Activated naive CD8-positive, alpha-beta T cell treated with anti-CD3 and anti-CD28 coated beads for 36 hours (primary cell): ENCODE results near the gene DPP10. TPM values are rescaled to one million over a fixed set of nuclear protein-coding genes. Genes with fewer than 3 reads are reported as not detected.
A peak's percentile ranks its signal among the peaks of the same experiment; 100 is the strongest.
"Not testable (repeated sequence)": the region's sequence is repeated elsewhere in the genome, so short reads cannot be mapped to it uniquely, and the experiment has no call there.

Source experiments
- DNase-seq: peaks from one replicate; pipeline ENCODE4 v3.0.0; 2021
- H3K27ac Mint-ChIP-seq: one replicate; pipeline ENCODE4 v1.8.0; 2022; ENCODE audit warnings: mild to moderate bottlenecking, moderate library complexity, mixed read lengths
- H3K27me3 Mint-ChIP-seq: one replicate; pipeline ENCODE4 v1.8.0; 2022; ENCODE audit warnings: mild to moderate bottlenecking, mixed read lengths
- H3K36me3 Mint-ChIP-seq: one replicate; pipeline ENCODE4 v1.8.0; 2021; ENCODE audit warnings: mild to moderate bottlenecking, mixed read lengths
- H3K4me1 Mint-ChIP-seq: one replicate; pipeline ENCODE4 v1.8.0; 2021; ENCODE audit warnings: mixed read lengths
- H3K4me3 Mint-ChIP-seq: one replicate; pipeline ENCODE4 v1.8.0; 2022; ENCODE audit warnings: mild to moderate bottlenecking, moderate library complexity, mixed read lengths
- H3K9me3 Mint-ChIP-seq: one replicate; pipeline ENCODE4 v1.8.0; 2022; ENCODE audit warnings: mixed read lengths
- total RNA-seq, 2 experiments: library from RNA; stranded (reverse); gene quantifications; one replicate each; pipeline ENCODE4 v1.2.3, GENCODE V29; 2021

DPP10 gene
- total RNA-seq, 2 experiments from 2014 or later, result not detected

- no peaks in the 10 kb centered on the region for H3K36me3 Mint-ChIP-seq
- no peak overlapping the region for H3K4me3 Mint-ChIP-seq
- peaks cover 2% of the 10 kb centered on the region for H3K9me3 Mint-ChIP-seq
- no peaks in the 10 kb centered on the region for H3K27me3 Mint-ChIP-seq
- H3K27ac Mint-ChIP-seq, result no peak overlapping the region
- no peaks in the 10 kb centered on the region for H3K4me1 Mint-ChIP-seq
- DNase-seq, result no peak
Measured at GRCh38 chr2:115083711-115084110, 641.3 kb downstream of the DPP10 start.

- Mint-ChIP-seq H3K4me1 (no peaks in the 10 kb centered on the region), H3K36me3 (no peaks in the 10 kb centered on the region), H3K27ac (no peak overlapping the region), H3K4me3 (no peak overlapping the region), H3K9me3 (peaks cover 2% of the 10 kb centered on the region), H3K27me3 (no peaks in the 10 kb centered on the region)
- DNase-seq, result no peak
Measured at GRCh38 chr2:115084446-115084845, 642.0 kb downstream of the DPP10 start.

GRCh38 chr2:115086051-115086620, 643.7 kb downstream of the DPP10 start:
- not testable (repeated sequence) for H3K4me3 Mint-ChIP-seq, H3K27me3 Mint-ChIP-seq, DNase-seq, H3K9me3 Mint-ChIP-seq, H3K36me3 Mint-ChIP-seq, H3K4me1 Mint-ChIP-seq, H3K27ac Mint-ChIP-seq

GRCh38 chr2:115094441-115094840, 652.0 kb downstream of the DPP10 start:
- Mint-ChIP-seq H3K4me1 (no peaks in the 10 kb centered on the region), H3K4me3 (no peak overlapping the region), H3K36me3 (no peaks in the 10 kb centered on the region), H3K9me3 (peaks cover 4% of the 10 kb centered on the region), H3K27me3 (no peaks in the 10 kb centered on the region), H3K27ac (no peak overlapping the region)
- DNase-seq, result no peak

GRCh38 chr2:115105966-115106365, 663.5 kb downstream of the DPP10 start:
- H3K27ac Mint-ChIP-seq, result no peak overlapping the region
- H3K4me1 Mint-ChIP-seq, result no peaks in the 10 kb centered on the region
- H3K27me3 Mint-ChIP-seq, result no peaks in the 10 kb centered on the region

GRCh38 chr2:115115135-115115534, 672.7 kb downstream of the DPP10 start:
- H3K27me3 Mint-ChIP-seq, result no peaks in the 10 kb centered on the region
- no peaks in the 10 kb centered on the region for H3K9me3 Mint-ChIP-seq
- no peaks in the 10 kb centered on the region for H3K36me3 Mint-ChIP-seq
- DNase-seq, result no peak
- H3K4me3 Mint-ChIP-seq, result no peak overlapping the region
- H3K27ac Mint-ChIP-seq, result no peak overlapping the region
- no peaks in the 10 kb centered on the region for H3K4me1 Mint-ChIP-seq

More at GRCh38 chr2:115105966-115106365, 663.5 kb downstream of the DPP10 start:
- H3K9me3 Mint-ChIP-seq, result peaks cover 4% of the 10 kb centered on the region
- H3K36me3 Mint-ChIP-seq, result no peaks in the 10 kb centered on the region
- DNase-seq, result no peak
- no peak overlapping the region for H3K4me3 Mint-ChIP-seq

- DNase-seq, result no peak
- Mint-ChIP-seq H3K27ac (no peak overlapping the region), H3K27me3 (no peaks in the 10 kb centered on the region), H3K4me3 (no peak overlapping the region), H3K9me3 (peaks cover 3% of the 10 kb centered on the region), H3K4me1 (no peaks in the 10 kb centered on the region), H3K36me3 (no peaks in the 10 kb centered on the region)
Measured at GRCh38 chr2:115118306-115118705, 675.9 kb downstream of the DPP10 start.

GRCh38 chr2:115119086-115119485, 676.6 kb downstream of the DPP10 start:
- no peaks in the 10 kb centered on the region for H3K27me3 Mint-ChIP-seq
- H3K4me3 Mint-ChIP-seq, result no peak overlapping the region
- DNase-seq, result no peak
- peaks cover 3% of the 10 kb centered on the region for H3K9me3 Mint-ChIP-seq
- no peaks in the 10 kb centered on the region for H3K36me3 Mint-ChIP-seq
- no peaks in the 10 kb centered on the region for H3K4me1 Mint-ChIP-seq
- H3K27ac Mint-ChIP-seq, result no peak overlapping the region

- Mint-ChIP-seq H3K4me1 (no peaks in the 10 kb centered on the region), H3K4me3 (no peak overlapping the region), H3K27me3 (no peaks in the 10 kb centered on the region), H3K27ac (no peak overlapping the region), H3K9me3 (peaks cover 3% of the 10 kb centered on the region), H3K36me3 (no peaks in the 10 kb centered on the region)
- no peak for DNase-seq
Measured at GRCh38 chr2:115122701-115123100, 680.3 kb downstream of the DPP10 start.

- H3K4me1 Mint-ChIP-seq, result no peaks in the 10 kb centered on the region
- no peaks in the 10 kb centered on the region for H3K27me3 Mint-ChIP-seq
- H3K36me3 Mint-ChIP-seq, result no peaks in the 10 kb centered on the region
- peaks cover 3% of the 10 kb centered on the region for H3K9me3 Mint-ChIP-seq
- H3K4me3 Mint-ChIP-seq, result no peak overlapping the region
- DNase-seq, result no peak
- no peak overlapping the region for H3K27ac Mint-ChIP-seq
Measured at GRCh38 chr2:115124817-115125216, 682.4 kb downstream of the DPP10 start.

- Mint-ChIP-seq H3K27ac (no peak overlapping the region), H3K36me3 (no peaks in the 10 kb centered on the region), H3K27me3 (no peaks in the 10 kb centered on the region), H3K4me1 (no peaks in the 10 kb centered on the region), H3K9me3 (peaks cover 2% of the 10 kb centered on the region), H3K4me3 (no peak overlapping the region)
- no peak for DNase-seq
Measured at GRCh38 chr2:115129536-115129935, 687.1 kb downstream of the DPP10 start.

GRCh38 chr2:115160531-115161080, 718.2 kb downstream of the DPP10 start:
- Mint-ChIP-seq H3K36me3 (peaks cover 4% of the 10 kb centered on the region), H3K4me1 (peaks cover 3% of the 10 kb centered on the region), H3K27me3 (peaks cover 33% of the 10 kb centered on the region), H3K9me3 (peaks cover 3% of the 10 kb centered on the region), H3K4me3 (peak overlapping the region; percentile 42), H3K27ac (no peak overlapping the region)
- no peak for DNase-seq

- Mint-ChIP-seq H3K4me1 (peaks cover 3% of the 10 kb centered on the region), H3K4me3 (peak overlapping the region; percentile 42), H3K27ac (no peak overlapping the region), H3K9me3 (peaks cover 3% of the 10 kb centered on the region), H3K27me3 (peaks cover 33% of the 10 kb centered on the region), H3K36me3 (peaks cover 4% of the 10 kb centered on the region)
- DNase-seq, result no peak
Measured at GRCh38 chr2:115161081-115161770, 718.8 kb downstream of the DPP10 start.

GRCh38 chr2:115161771-115162493, 719.5 kb downstream of the DPP10 start:
- H3K36me3 Mint-ChIP-seq, result peaks cover 4% of the 10 kb centered on the region
- H3K4me1 Mint-ChIP-seq, result peaks cover 3% of the 10 kb centered on the region
- H3K4me3 Mint-ChIP-seq, result no peak overlapping the region
- peaks cover 33% of the 10 kb centered on the region for H3K27me3 Mint-ChIP-seq
- H3K9me3 Mint-ChIP-seq, result peaks cover 3% of the 10 kb centered on the region
- no peak overlapping the region for H3K27ac Mint-ChIP-seq
- no peak for DNase-seq

- Mint-ChIP-seq H3K27ac (no peak overlapping the region), H3K27me3 (peaks cover 33% of the 10 kb centered on the region), H3K4me1 (peaks cover 3% of the 10 kb centered on the region), H3K36me3 (peaks cover 4% of the 10 kb centered on the region), H3K4me3 (no peak overlapping the region), H3K9me3 (peaks cover 3% of the 10 kb centered on the region)
- no peak for DNase-seq
Measured at GRCh38 chr2:115162494-115163293, 720.3 kb downstream of the DPP10 start.
